ENCODE measurements around the gene NRIP1. TPM values are rescaled to one million over a fixed set of nuclear protein-coding genes. Genes with fewer than 3 reads are reported as not detected.

The NRIP1 gene, protein sequence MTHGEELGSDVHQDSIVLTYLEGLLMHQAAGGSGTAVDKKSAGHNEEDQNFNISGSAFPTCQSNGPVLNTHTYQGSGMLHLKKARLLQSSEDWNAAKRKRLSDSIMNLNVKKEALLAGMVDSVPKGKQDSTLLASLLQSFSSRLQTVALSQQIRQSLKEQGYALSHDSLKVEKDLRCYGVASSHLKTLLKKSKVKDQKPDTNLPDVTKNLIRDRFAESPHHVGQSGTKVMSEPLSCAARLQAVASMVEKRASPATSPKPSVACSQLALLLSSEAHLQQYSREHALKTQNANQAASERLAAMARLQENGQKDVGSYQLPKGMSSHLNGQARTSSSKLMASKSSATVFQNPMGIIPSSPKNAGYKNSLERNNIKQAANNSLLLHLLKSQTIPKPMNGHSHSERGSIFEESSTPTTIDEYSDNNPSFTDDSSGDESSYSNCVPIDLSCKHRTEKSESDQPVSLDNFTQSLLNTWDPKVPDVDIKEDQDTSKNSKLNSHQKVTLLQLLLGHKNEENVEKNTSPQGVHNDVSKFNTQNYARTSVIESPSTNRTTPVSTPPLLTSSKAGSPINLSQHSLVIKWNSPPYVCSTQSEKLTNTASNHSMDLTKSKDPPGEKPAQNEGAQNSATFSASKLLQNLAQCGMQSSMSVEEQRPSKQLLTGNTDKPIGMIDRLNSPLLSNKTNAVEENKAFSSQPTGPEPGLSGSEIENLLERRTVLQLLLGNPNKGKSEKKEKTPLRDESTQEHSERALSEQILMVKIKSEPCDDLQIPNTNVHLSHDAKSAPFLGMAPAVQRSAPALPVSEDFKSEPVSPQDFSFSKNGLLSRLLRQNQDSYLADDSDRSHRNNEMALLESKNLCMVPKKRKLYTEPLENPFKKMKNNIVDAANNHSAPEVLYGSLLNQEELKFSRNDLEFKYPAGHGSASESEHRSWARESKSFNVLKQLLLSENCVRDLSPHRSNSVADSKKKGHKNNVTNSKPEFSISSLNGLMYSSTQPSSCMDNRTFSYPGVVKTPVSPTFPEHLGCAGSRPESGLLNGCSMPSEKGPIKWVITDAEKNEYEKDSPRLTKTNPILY (N-terminal part only)
- total RNA-seq: 30.9 TPM

DNA sequence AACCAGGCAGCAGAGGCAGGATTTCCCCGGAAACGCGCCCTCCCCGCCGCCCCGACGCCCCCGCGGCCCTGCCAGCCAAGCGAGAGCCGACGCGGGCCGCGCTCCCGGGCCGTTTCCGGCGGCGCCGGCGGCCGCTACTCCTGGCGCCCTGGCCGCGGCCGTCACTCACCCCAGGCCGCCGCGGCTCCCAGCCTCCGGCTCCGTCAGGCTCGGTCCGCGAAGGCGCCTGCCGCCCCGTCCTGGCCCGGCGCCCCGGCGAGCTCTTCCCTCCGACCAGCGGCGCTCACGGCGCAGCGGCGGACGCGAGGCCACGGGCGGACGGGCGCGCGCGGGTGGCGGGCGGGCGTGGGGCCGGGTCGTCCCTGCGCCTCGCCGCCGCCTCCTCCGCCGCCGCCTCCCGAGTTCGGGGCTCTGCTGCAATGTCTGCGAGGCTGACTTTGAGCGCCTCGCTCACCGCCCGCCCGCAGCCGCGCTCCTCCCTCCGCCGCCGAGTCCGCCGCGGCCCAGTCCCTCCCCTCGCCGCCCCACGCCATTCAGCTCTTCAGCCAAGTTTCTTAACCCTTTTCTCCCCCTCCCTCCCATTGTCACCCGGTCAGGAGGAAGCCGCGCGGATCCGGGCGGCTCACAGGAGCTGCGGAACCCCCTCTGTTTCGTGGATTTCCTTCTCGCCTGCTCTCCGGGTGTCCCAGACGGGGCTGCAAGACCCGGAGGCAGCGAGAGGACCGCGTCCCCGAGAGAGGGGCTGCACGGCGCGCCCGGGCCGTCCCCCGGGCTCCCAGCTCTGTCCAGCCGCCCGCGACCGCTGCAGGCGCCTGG lies at the start of gene NRIP1:
Gene NRIP1, minus strand, starts transcription at position 425 of the 816 bp plus-strand sequence. CDS start 96,808 bp downstream, outside the sequence.
- peak in 1 of 2 donors; percentile 66 for TF ChIP-seq POLR2AphosphoS5 (IDR thresholded peaks at IDR 0.05; ENCODE audit: insufficient read depth in 1 of 2, low read depth in 1 of 2)
- TF ChIP-seq POLR2A (IDR thresholded peaks at IDR 0.05): peak in 1 of 2 donors; percentile 84
- TF ChIP-seq, protein P1, sequence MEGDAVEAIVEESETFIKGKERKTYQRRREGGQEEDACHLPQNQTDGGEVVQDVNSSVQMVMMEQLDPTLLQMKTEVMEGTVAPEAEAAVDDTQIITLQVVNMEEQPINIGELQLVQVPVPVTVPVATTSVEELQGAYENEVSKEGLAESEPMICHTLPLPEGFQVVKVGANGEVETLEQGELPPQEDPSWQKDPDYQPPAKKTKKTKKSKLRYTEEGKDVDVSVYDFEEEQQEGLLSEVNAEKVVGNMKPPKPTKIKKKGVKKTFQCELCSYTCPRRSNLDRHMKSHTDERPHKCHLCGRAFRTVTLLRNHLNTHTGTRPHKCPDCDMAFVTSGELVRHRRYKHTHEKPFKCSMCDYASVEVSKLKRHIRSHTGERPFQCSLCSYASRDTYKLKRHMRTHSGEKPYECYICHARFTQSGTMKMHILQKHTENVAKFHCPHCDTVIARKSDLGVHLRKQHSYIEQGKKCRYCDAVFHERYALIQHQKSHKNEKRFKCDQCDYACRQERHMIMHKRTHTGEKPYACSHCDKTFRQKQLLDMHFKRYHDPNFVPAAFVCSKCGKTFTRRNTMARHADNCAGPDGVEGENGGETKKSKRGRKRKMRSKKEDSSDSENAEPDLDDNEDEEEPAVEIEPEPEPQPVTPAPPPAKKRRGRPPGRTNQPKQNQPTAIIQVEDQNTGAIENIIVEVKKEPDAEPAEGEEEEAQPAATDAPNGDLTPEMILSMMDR (IDR thresholded peaks at IDR 0.05): no peak
- intact Hi-C loops (cut with DNase I): loop anchor here (10.0 kb wide), 1 partner anchor 190 kb away; no protein-coding TSS in a partner anchor

DNA sequence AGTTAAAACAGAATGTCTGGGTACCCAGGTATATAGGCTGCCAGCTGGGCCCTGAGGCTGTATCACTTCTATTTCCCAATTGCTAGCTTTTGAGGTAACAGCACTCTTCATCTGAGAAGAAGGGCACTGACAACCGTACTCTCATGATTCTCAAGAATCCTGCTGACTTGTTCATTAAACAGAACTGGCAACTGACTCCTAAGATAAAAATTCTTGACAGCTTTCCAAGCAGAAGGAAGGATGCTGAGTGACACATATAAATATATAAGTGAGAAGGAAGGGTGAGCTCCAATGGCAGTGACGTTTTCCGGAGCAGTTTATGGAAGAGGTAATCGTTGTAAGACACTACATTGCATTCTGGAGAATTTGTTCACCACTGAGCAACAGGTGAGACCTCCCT lies 48.1 kb upstream of the NRIP1 start:
- Histone ChIP-seq H3K27me3 (no peaks in the 10 kb centered on the region), H3K4me1 (no peaks in the 10 kb centered on the region), H3K4me3 (no peak overlapping the region), H3K27ac (no peak overlapping the region), H3K9me3 (no peaks in the 10 kb centered on the region), H3K36me3 (no peaks in the 10 kb centered on the region)
- no peak for TF ChIP-seq POLR2A (IDR thresholded peaks at IDR 0.05)
- TF ChIP-seq, protein P1 (IDR thresholded peaks at IDR 0.05): no peak
- TF ChIP-seq POLR2AphosphoS5 (IDR thresholded peaks at IDR 0.05; ENCODE audit: insufficient read depth in 1 of 2, low read depth in 1 of 2): no peak
- DNase-seq (ENCODE audit: extremely low spot score in 2 of 2): no peak
- intact Hi-C loops (cut with DNase I): no loop called here

More for the DNA sequence above, at the start of gene NRIP1:
- H3K36me3 ChIP-seq: no peaks in the 10 kb centered on the region
- H3K4me3 ChIP-seq: peak within 1 kb of the TSS; percentile 90 to 98
- H3K27ac ChIP-seq: peak within 1 kb of the TSS; percentile 97
- no peak for DNase-seq (ENCODE audit: extremely low spot score in 2 of 2)
- no peaks in the 10 kb centered on the region for H3K9me3 ChIP-seq
- H3K27me3 ChIP-seq: no peaks in the 10 kb centered on the region
- H3K4me1 ChIP-seq: peaks cover 24% of the 10 kb centered on the region

DNA sequence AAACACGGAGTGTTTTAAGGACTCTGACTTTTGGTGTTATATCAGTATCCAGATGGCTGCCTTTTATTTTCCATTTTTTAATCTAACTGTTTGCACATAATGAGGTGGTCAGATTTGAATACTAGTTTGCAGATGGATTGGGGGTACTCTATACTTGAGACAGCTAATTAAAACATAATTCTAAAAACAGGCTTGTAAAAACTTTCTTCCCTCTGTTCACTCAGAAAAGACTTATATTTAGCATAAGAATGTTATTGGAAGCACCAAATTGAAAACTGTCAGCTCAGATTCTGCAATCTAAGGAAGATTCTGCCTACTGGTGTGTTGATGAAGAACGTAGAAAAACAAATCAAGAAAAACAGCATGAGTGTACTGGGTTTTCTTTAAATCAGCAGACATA lies 44.0 kb upstream of the NRIP1 start:
- TF ChIP-seq POLR2A (IDR thresholded peaks at IDR 0.05) (no peak), POLR2AphosphoS5 (IDR thresholded peaks at IDR 0.05; ENCODE audit: insufficient read depth in 1 of 2, low read depth in 1 of 2) (no peak)
- TF ChIP-seq, protein P1 (IDR thresholded peaks at IDR 0.05): no peak

DNA sequence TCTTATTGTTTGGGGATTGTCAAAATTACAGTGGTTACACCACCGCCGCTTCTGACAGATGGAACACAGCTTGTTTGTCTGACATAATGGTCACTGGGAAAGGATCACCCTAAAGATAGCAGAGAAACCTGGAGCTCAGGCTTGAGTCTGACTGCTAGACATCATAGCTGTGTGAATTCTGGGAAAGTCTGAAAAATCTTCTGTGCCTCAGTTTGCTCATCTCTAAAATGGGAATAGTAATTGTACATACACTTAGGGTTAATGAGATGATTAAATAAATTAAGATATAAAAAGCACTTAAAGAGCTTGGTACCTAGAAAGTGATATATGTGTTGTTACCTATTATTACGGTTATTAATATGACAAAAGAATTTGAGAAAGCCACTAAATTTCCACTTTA lies 39.7 kb upstream of the NRIP1 start:
- Histone ChIP-seq H3K27me3 (no peaks in the 10 kb centered on the region), H3K27ac (no peak overlapping the region), H3K4me1 (no peaks in the 10 kb centered on the region), H3K36me3 (no peaks in the 10 kb centered on the region), H3K4me3 (no peak overlapping the region), H3K9me3 (no peaks in the 10 kb centered on the region)
- no peak for DNase-seq (ENCODE audit: extremely low spot score in 2 of 2)
- intact Hi-C loops (cut with DNase I): no loop called here
- TF ChIP-seq POLR2A (IDR thresholded peaks at IDR 0.05) (no peak), POLR2AphosphoS5 (IDR thresholded peaks at IDR 0.05; ENCODE audit: insufficient read depth in 1 of 2, low read depth in 1 of 2) (no peak)
- TF ChIP-seq, protein P1 (IDR thresholded peaks at IDR 0.05): no peak

More for the DNA sequence above, 44.0 kb upstream of the NRIP1 start:
- H3K4me1 ChIP-seq: no peaks in the 10 kb centered on the region
- H3K9me3 ChIP-seq: no peaks in the 10 kb centered on the region
- no peaks in the 10 kb centered on the region for H3K27me3 ChIP-seq
- H3K27ac ChIP-seq: no peak overlapping the region
- intact Hi-C loops (cut with DNase I): no loop called here
- no peak for DNase-seq (ENCODE audit: extremely low spot score in 2 of 2)
- H3K4me3 ChIP-seq: no peak overlapping the region
- H3K36me3 ChIP-seq: no peaks in the 10 kb centered on the region

Measured in vagina (tissue), 2 donors.